MCF 10A (cell line): ENCODE measurements around the gene PSMD14. TPM values are rescaled to one million over a fixed set of nuclear protein-coding genes. Genes with fewer than 3 reads are reported as not detected.

Experiments used
- BruUV-seq: library from RNA; stranded (reverse); fragments of 400-500 nt; replicated peaks from 2 replicates; lab custom pipeline; 2021; lab: Mats Ljungman, UMichigan
- CTCF ChIA-PET: fragments of 300-600 bp; sonication (Branson Sonifier 250); formaldehyde crosslinking; extraction: SDS; loops from one replicate; lab custom pipeline; 2021; ENCODE audit warnings: antibody characterized with exemption, inconsistent platforms; lab: Yijun Ruan, JAX
- POLR2A ChIA-PET: fragments of 300-600, 350-650 bp; sonication (Branson Sonifier 250); formaldehyde crosslinking; extraction: SDS; loops from one replicate; lab custom pipeline; 2020; ENCODE audit warnings: antibody characterized with exemption, inconsistent platforms; lab: Yijun Ruan, JAX
- DNase-seq: peaks from one replicate; pipeline ENCODE4 v3.0.0-alpha.2; 2018; ENCODE audit not compliant: unreplicated experiment
- H3K27ac Mint-ChIP-seq: one replicate; pipeline ENCODE4 v1.8.0; 2022; ENCODE audit warnings: mild to moderate bottlenecking, low read depth, mixed read lengths; ENCODE audit not compliant: unreplicated experiment
- H3K27me3 Mint-ChIP-seq: one replicate; pipeline ENCODE4 v1.8.0; 2022; ENCODE audit warnings: mixed read lengths; ENCODE audit not compliant: insufficient read depth, unreplicated experiment
- H3K36me3 Mint-ChIP-seq: one replicate; pipeline ENCODE4 v1.8.0; 2022; ENCODE audit warnings: mild to moderate bottlenecking, moderate library complexity, mixed read lengths; ENCODE audit not compliant: insufficient read depth, unreplicated experiment
- H3K4me1 Mint-ChIP-seq: one replicate; pipeline ENCODE4 v1.8.0; 2022; ENCODE audit warnings: mixed read lengths; ENCODE audit not compliant: insufficient read depth, unreplicated experiment
- H3K4me3 Mint-ChIP-seq: one replicate; pipeline ENCODE4 v1.8.0; 2022; ENCODE audit warnings: mild to moderate bottlenecking, moderate library complexity, mixed read lengths; ENCODE audit not compliant: unreplicated experiment
- H3K9me3 Mint-ChIP-seq: one replicate; pipeline ENCODE4 v1.8.0; 2022; ENCODE audit warnings: mixed read lengths; ENCODE audit not compliant: unreplicated experiment
- intact Hi-C: fragments of 100-400 bp; cut with micrococcal nuclease; formaldehyde crosslinking; loops from 2 replicates; pipeline ENCODE4 v1.14.1; 2022
- total RNA-seq: library from RNA; stranded (reverse); gene quantifications from 2 replicates; pipeline ENCODE4 v1.2.3, GENCODE V29; 2022
- TF ChIP-seq, protein P1 (sequence below): fragments of 200-600 bp; IDR thresholded peaks from one replicate; pipeline ENCODE4 v1.8.0; 2022; ENCODE audit warnings: antibody characterized with exemption, mild to moderate bottlenecking; ENCODE audit not compliant: unreplicated experiment

PSMD14 gene
- total RNA-seq, 1 experiment from 2014 or later: 130 TPM

- H3K27me3 Mint-ChIP-seq: no peaks in the 10 kb centered on the region
- no peak overlapping the region for H3K4me3 Mint-ChIP-seq
- H3K4me1 Mint-ChIP-seq: peaks cover 20% of the 10 kb centered on the region
- ChIA-PET CTCF (interaction anchor here (0.6 kb wide), 1 partner anchor 744 kb away, joined by 3 read pairs; no protein-coding TSS in a partner anchor), POLR2A (interaction anchor here (0.5 to 1.1 kb wide), 5 partner anchors 9 to 934 kb away, joined by 3 to 4 read pairs (median 3); no protein-coding TSS in a partner anchor)
- no peaks in the 10 kb centered on the region for H3K36me3 Mint-ChIP-seq
- DNase-seq: peak; percentile 25
- BruUV-seq: no TSS peak
- TF ChIP-seq, protein P1, sequence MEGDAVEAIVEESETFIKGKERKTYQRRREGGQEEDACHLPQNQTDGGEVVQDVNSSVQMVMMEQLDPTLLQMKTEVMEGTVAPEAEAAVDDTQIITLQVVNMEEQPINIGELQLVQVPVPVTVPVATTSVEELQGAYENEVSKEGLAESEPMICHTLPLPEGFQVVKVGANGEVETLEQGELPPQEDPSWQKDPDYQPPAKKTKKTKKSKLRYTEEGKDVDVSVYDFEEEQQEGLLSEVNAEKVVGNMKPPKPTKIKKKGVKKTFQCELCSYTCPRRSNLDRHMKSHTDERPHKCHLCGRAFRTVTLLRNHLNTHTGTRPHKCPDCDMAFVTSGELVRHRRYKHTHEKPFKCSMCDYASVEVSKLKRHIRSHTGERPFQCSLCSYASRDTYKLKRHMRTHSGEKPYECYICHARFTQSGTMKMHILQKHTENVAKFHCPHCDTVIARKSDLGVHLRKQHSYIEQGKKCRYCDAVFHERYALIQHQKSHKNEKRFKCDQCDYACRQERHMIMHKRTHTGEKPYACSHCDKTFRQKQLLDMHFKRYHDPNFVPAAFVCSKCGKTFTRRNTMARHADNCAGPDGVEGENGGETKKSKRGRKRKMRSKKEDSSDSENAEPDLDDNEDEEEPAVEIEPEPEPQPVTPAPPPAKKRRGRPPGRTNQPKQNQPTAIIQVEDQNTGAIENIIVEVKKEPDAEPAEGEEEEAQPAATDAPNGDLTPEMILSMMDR: no peak
- intact Hi-C loops: no loop called here
- peaks cover 5% of the 10 kb centered on the region for H3K9me3 Mint-ChIP-seq
- H3K27ac Mint-ChIP-seq: peak overlapping the region; percentile 81
Measured at GRCh38 chr2:161312996-161313395, 4.8 kb downstream of the PSMD14 start.

- H3K4me1 Mint-ChIP-seq: peaks cover 25% of the 10 kb centered on the region
- H3K27me3 Mint-ChIP-seq: no peaks in the 10 kb centered on the region
- no peak overlapping the region for H3K27ac Mint-ChIP-seq
- TF ChIP-seq, protein P1: no peak
- POLR2A ChIA-PET: interaction anchor here (1.7 kb wide), 1 partner anchor 7 kb away, joined by 6 read pairs; the partner anchor contains the start of gene PSMD14
- H3K9me3 Mint-ChIP-seq: peaks cover 5% of the 10 kb centered on the region
- peaks cover 6% of the 10 kb centered on the region for H3K36me3 Mint-ChIP-seq
- CTCF ChIA-PET: no interaction called here
- no peak overlapping the region for H3K4me3 Mint-ChIP-seq
- intact Hi-C loops: no loop called here
- no peak for DNase-seq
- BruUV-seq: no TSS peak
Measured at GRCh38 chr2:161315380-161315779, 7.2 kb downstream of the PSMD14 start.

GRCh38 chr2:161316701-161317100 is 8.5 kb downstream of the PSMD14 start:
- POLR2A ChIA-PET: interaction anchor here (0.7 to 1.7 kb wide), 3 partner anchors 8 to 14 kb away, joined by 3 to 6 read pairs (median 3); partner anchors contain the start of gene PSMD14
- TF ChIP-seq, protein P1: no peak

GRCh38 chr2:161321944-161322648 is 13.9 kb downstream of the PSMD14 start:
- no peak overlapping the region for H3K4me3 Mint-ChIP-seq
- no TSS peak for BruUV-seq
- TF ChIP-seq, protein P1: no peak
- ChIA-PET POLR2A (interaction anchor here (0.6 to 2.2 kb wide), 2 partner anchors 9 to 14 kb away, joined by 3 to 8 read pairs; partner anchors contain the start of gene PSMD14), CTCF (no interaction called here)
- no peaks in the 10 kb centered on the region for H3K27me3 Mint-ChIP-seq
- DNase-seq: peak; percentile 13
- peaks cover 46% of the 10 kb centered on the region for H3K36me3 Mint-ChIP-seq
- no peak overlapping the region for H3K27ac Mint-ChIP-seq
- intact Hi-C loops: no loop called here
- peaks cover 22% of the 10 kb centered on the region for H3K4me1 Mint-ChIP-seq
- no peaks in the 10 kb centered on the region for H3K9me3 Mint-ChIP-seq

More at GRCh38 chr2:161316701-161317100, 8.5 kb downstream of the PSMD14 start:
- no peak for DNase-seq
- Mint-ChIP-seq H3K9me3 (peaks cover 5% of the 10 kb centered on the region), H3K27ac (no peak overlapping the region), H3K4me3 (no peak overlapping the region), H3K36me3 (peaks cover 12% of the 10 kb centered on the region), H3K27me3 (no peaks in the 10 kb centered on the region), H3K4me1 (peaks cover 25% of the 10 kb centered on the region)
- intact Hi-C loops: no loop called here
- BruUV-seq: no TSS peak
- CTCF ChIA-PET: no interaction called here
